HepG2 (cell line): ENCODE results near the gene ARVCF. TPM values are rescaled to one million over a fixed set of nuclear protein-coding genes. Genes with fewer than 3 reads are reported as not detected.
A peak's percentile ranks its signal among the peaks of the same experiment; 100 is the strongest.

Source experiments
- GATAD2A ChIP-seq: IDR thresholded peaks from 2 replicates; pipeline ENCODE4 v1.6.1; 2016
- KMT2A ChIP-seq: sonication (generic); formaldehyde crosslinking; IDR thresholded peaks from 2 replicates; pipeline ENCODE4 v1.4.0; 2020; ENCODE audit warnings: missing genetic modification reagents
- MTA1 ChIP-seq: sonication (generic); formaldehyde crosslinking; IDR thresholded peaks from 2 replicates; pipeline ENCODE4 v1.4.0; 2020; ENCODE audit warnings: missing genetic modification reagents, mild to moderate bottlenecking, borderline replicate concordance
- PHF21A ChIP-seq: sonication (generic); formaldehyde crosslinking; IDR thresholded peaks from 2 replicates; pipeline ENCODE4 v1.5.0; 2020; ENCODE audit warnings: mild to moderate bottlenecking, missing genetic modification reagents
- PHF5A ChIP-seq: IDR thresholded peaks from one replicate; pipeline ENCODE4 v1.6.1; 2018; ENCODE audit warnings: low read depth, missing genetic modification reagents; ENCODE audit not compliant: unreplicated experiment
- POLR2A ChIP-seq, 2 experiments: IDR thresholded peaks; 2 replicates each; pipeline ENCODE4 v1.6.1; 2011; ENCODE audit warnings: low read depth in 2 of 2, low read length in 2 of 2, mild to moderate bottlenecking in 1 of 2, moderate library complexity in 1 of 2; ENCODE audit not compliant: insufficient read depth in 1 of 2
- ZNF12 ChIP-seq: sonication (generic); formaldehyde crosslinking; IDR thresholded peaks from 2 replicates; pipeline ENCODE4 v1.5.0; 2020; ENCODE audit warnings: missing genetic modification reagents
- ZNF335 ChIP-seq: sonication (generic); formaldehyde crosslinking; IDR thresholded peaks from 2 replicates; pipeline ENCODE4 v1.4.0; 2020; ENCODE audit warnings: missing genetic modification reagents
- ZNF775 ChIP-seq: sonication (generic); formaldehyde crosslinking; IDR thresholded peaks from 2 replicates; pipeline ENCODE4 v1.4.0; 2020; ENCODE audit warnings: missing genetic modification reagents, mild to moderate bottlenecking, moderate library complexity, borderline replicate concordance
- ZSCAN21 ChIP-seq: sonication (generic); formaldehyde crosslinking; IDR thresholded peaks from 2 replicates; pipeline ENCODE4 v1.8.0; 2022; ENCODE audit warnings: mild to moderate bottlenecking, missing genetic modification reagents, moderate library complexity, borderline replicate concordance
- ZSCAN22 ChIP-seq: sonication (generic); formaldehyde crosslinking; IDR thresholded peaks from 2 replicates; pipeline ENCODE4 v1.4.0; 2020; ENCODE audit warnings: mild to moderate bottlenecking, missing genetic modification reagents
- polyA plus RNA-seq, 8 experiments: library from polyadenylated mRNA; depleted of rRNA in 3 of 8; stranded (reverse) in 7 of 8; unstranded in 1 of 8; fragments of >200 nt; fragmentation: Illumina TruSeq in 4 of 8; extraction: Trizol in 4 of 8; gene quantifications; 2 replicates each; pipeline versions ENCODE4 v1.2.1 to v1.2.3, GENCODE V29; 2011 to 2016; ENCODE audit warnings: low read depth in 4 of 8, missing spikeins in 1 of 8, mixed read lengths in 1 of 8; ENCODE audit not compliant: insufficient read depth in 1 of 8
- total RNA-seq, 5 experiments: library from RNA; depleted of rRNA; stranded (reverse); fragments of >200 nt; fragmentation: Illumina TruSeq; extraction: Trizol; gene quantifications; 2 replicates each; pipeline ENCODE4 v1.2.3, GENCODE V29; 2016; ENCODE audit warnings: low read depth in 1 of 5
- TF ChIP-seq, protein P1 (sequence below), 2 experiments: fragments of 450-650 bp in 1 of 2; sonication (generic) in 1 of 2; formaldehyde crosslinking; IDR thresholded peaks; 2 replicates each; pipeline versions ENCODE4 v1.5.0 to v1.8.0; 2020 to 2022; ENCODE audit warnings: mild to moderate bottlenecking in 1 of 2, missing genetic modification reagents in 1 of 2
- TF ChIP-seq, protein P2 (sequence below): sonication (generic); formaldehyde crosslinking; IDR thresholded peaks from 2 replicates; pipeline ENCODE4 v1.5.0; 2020; ENCODE audit warnings: mild to moderate bottlenecking, missing genetic modification reagents
- TF ChIP-seq, protein P3 (sequence below): sonication (generic); formaldehyde crosslinking; IDR thresholded peaks from 2 replicates; pipeline ENCODE4 v1.9.0; 2022; ENCODE audit warnings: missing genetic modification reagents, mild to moderate bottlenecking, borderline replicate concordance
- TF ChIP-seq, protein P4 (sequence below): sonication (generic); formaldehyde crosslinking; IDR thresholded peaks from 2 replicates; pipeline ENCODE4 v1.4.0; 2020; ENCODE audit warnings: missing genetic modification reagents
- TF ChIP-seq, protein P5 (sequence below): sonication (generic); formaldehyde crosslinking; IDR thresholded peaks from 2 replicates; pipeline ENCODE4 v1.4.0; 2020; ENCODE audit warnings: missing genetic modification reagents

ARVCF gene
- total and polyA plus RNA-seq, 2 of the 13 experiments (the other 11 are each of a cell fraction or from before 2014, with no cell fraction given), result 16.4 to 17.7 TPM

DNA sequence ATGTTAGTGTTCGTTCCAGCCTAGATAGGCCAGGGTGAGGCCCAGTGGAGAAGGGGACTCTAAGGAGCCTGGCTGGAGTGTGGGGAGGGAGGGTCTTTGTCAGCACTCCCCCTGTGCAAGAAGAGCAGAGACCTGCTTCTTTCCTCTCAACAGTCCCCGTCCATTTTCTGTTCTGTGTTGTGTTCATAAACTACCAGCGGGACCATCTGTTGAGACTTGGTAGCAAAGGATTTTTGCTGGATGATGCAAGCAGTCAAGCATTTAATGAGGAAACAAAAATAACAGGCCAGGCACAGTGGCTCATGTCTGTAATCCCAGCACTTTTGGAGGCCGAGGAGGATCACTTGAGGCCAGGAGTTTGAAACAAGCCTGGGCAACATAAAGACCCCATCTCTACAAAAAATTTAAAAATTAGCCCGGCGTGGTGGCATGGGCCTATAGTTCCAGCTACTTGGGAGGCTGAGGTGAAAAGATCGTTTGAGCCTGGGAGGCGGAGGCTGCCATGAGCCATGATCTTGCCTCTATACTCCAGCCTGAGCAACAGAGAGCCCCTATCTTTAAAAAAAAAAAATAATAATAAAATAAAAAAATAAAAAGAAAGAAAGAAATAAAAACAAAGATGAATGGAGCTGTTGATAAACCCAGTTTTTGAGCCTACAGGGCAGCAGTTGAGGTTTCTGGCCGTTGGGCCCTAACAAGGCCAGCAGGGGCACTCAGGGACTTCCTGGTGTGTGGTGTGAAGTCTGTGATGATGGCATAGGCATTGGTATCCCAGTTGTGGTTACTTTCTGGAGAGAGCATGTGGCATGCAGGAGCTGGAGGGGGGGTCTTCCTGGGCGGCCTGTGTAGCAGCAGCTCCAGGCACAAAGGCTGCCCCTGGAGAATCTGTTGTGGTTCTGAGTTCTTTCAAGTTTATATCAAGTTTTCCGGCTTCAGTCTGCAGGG lies 73.3 kb downstream of the ARVCF start (continued):
- no peak for TF ChIP-seq MTA1 (CRISPR knock-in tag)
- TF ChIP-seq ZSCAN22 (CRISPR knock-in tag), result no peak
- TF ChIP-seq, protein P1, sequence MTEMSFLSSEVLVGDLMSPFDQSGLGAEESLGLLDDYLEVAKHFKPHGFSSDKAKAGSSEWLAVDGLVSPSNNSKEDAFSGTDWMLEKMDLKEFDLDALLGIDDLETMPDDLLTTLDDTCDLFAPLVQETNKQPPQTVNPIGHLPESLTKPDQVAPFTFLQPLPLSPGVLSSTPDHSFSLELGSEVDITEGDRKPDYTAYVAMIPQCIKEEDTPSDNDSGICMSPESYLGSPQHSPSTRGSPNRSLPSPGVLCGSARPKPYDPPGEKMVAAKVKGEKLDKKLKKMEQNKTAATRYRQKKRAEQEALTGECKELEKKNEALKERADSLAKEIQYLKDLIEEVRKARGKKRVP (CRISPR knock-in tag; IDR thresholded peaks at IDR 0.05), result peak in 1 of 2 experiments; percentile 94; a peak in 2 of 4 replicates
- peak; percentile 28; the same call in 1 of the 2 replicates for TF ChIP-seq GATAD2A (CRISPR knock-in tag)
- peak; percentile 83; the same call in 1 of the 2 replicates for TF ChIP-seq ZNF335 (CRISPR knock-in tag)
- 0 out of 2 replicates have a peak, but pooled peaks have one; percentile 3 for TF ChIP-seq PHF21A (CRISPR knock-in tag)
- TF ChIP-seq, protein P2, sequence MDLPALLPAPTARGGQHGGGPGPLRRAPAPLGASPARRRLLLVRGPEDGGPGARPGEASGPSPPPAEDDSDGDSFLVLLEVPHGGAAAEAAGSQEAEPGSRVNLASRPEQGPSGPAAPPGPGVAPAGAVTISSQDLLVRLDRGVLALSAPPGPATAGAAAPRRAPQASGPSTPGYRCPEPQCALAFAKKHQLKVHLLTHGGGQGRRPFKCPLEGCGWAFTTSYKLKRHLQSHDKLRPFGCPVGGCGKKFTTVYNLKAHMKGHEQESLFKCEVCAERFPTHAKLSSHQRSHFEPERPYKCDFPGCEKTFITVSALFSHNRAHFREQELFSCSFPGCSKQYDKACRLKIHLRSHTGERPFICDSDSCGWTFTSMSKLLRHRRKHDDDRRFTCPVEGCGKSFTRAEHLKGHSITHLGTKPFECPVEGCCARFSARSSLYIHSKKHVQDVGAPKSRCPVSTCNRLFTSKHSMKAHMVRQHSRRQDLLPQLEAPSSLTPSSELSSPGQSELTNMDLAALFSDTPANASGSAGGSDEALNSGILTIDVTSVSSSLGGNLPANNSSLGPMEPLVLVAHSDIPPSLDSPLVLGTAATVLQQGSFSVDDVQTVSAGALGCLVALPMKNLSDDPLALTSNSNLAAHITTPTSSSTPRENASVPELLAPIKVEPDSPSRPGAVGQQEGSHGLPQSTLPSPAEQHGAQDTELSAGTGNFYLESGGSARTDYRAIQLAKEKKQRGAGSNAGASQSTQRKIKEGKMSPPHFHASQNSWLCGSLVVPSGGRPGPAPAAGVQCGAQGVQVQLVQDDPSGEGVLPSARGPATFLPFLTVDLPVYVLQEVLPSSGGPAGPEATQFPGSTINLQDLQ, result peak; percentile 21; the same call in 1 of the 2 replicates
- peak; percentile 16 to 48; a peak in 1 of 4 replicates for TF ChIP-seq POLR2A (IDR thresholded peaks at IDR 0.05; ENCODE audit: insufficient read depth in 1 of 2, low read depth in 2 of 2, low read length in 2 of 2)
- TF ChIP-seq, protein P3, sequence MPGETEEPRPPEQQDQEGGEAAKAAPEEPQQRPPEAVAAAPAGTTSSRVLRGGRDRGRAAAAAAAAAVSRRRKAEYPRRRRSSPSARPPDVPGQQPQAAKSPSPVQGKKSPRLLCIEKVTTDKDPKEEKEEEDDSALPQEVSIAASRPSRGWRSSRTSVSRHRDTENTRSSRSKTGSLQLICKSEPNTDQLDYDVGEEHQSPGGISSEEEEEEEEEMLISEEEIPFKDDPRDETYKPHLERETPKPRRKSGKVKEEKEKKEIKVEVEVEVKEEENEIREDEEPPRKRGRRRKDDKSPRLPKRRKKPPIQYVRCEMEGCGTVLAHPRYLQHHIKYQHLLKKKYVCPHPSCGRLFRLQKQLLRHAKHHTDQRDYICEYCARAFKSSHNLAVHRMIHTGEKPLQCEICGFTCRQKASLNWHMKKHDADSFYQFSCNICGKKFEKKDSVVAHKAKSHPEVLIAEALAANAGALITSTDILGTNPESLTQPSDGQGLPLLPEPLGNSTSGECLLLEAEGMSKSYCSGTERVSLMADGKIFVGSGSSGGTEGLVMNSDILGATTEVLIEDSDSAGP, result 0 out of 2 replicates have a peak, but pooled peaks have one; percentile 43
- TF ChIP-seq ZSCAN21 (CRISPR knock-in tag), result peak; percentile 51; the same call in 1 of the 2 replicates
- TF ChIP-seq, protein P4, sequence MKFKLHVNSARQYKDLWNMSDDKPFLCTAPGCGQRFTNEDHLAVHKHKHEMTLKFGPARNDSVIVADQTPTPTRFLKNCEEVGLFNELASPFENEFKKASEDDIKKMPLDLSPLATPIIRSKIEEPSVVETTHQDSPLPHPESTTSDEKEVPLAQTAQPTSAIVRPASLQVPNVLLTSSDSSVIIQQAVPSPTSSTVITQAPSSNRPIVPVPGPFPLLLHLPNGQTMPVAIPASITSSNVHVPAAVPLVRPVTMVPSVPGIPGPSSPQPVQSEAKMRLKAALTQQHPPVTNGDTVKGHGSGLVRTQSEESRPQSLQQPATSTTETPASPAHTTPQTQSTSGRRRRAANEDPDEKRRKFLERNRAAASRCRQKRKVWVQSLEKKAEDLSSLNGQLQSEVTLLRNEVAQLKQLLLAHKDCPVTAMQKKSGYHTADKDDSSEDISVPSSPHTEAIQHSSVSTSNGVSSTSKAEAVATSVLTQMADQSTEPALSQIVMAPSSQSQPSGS (CRISPR knock-in tag), result 0 out of 2 replicates have a peak, but pooled peaks have one; percentile 47
- 0 out of 2 replicates have a peak, but pooled peaks have one; percentile 11 for TF ChIP-seq ZNF12 (CRISPR knock-in tag)
- TF ChIP-seq ZNF775 (CRISPR knock-in tag), result no peak
- no peak for TF ChIP-seq KMT2A (CRISPR knock-in tag)
- TF ChIP-seq, protein P5, sequence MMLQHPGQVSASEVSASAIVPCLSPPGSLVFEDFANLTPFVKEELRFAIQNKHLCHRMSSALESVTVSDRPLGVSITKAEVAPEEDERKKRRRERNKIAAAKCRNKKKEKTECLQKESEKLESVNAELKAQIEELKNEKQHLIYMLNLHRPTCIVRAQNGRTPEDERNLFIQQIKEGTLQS (CRISPR knock-in tag), result peak; percentile 71
- TF ChIP-seq PHF5A (CRISPR knock-in tag), result no peak
